ENCODE data around the gene POU2AF1. TPM values are rescaled to one million over a fixed set of nuclear protein-coding genes. Genes with fewer than 3 reads are reported as not detected.

POU2AF1 gene
- total RNA-seq, 1 donor from 2014 or later = 2.5 TPM

GRCh38 chr11:111350811-111351210, 28.3 kb downstream of the POU2AF1 start:
- no peaks in the 10 kb centered on the region for H3K9me3 ChIP-seq
- ATAC-seq = no peak
- DNase-seq = no peak
- no peaks in the 10 kb centered on the region for H3K4me1 ChIP-seq
- TF ChIP-seq, protein P1, sequence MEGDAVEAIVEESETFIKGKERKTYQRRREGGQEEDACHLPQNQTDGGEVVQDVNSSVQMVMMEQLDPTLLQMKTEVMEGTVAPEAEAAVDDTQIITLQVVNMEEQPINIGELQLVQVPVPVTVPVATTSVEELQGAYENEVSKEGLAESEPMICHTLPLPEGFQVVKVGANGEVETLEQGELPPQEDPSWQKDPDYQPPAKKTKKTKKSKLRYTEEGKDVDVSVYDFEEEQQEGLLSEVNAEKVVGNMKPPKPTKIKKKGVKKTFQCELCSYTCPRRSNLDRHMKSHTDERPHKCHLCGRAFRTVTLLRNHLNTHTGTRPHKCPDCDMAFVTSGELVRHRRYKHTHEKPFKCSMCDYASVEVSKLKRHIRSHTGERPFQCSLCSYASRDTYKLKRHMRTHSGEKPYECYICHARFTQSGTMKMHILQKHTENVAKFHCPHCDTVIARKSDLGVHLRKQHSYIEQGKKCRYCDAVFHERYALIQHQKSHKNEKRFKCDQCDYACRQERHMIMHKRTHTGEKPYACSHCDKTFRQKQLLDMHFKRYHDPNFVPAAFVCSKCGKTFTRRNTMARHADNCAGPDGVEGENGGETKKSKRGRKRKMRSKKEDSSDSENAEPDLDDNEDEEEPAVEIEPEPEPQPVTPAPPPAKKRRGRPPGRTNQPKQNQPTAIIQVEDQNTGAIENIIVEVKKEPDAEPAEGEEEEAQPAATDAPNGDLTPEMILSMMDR (IDR thresholded peaks at IDR 0.05) = no peak
- H3K36me3 ChIP-seq = no peaks in the 10 kb centered on the region
- H3K27me3 ChIP-seq = no peaks in the 10 kb centered on the region
- no peak overlapping the region for H3K27ac ChIP-seq
- intact Hi-C loops (cut with DNase I) = no loop called here
- no peak overlapping the region for H3K4me3 ChIP-seq

- intact Hi-C loops (cut with DNase I) = no loop called here
- TF ChIP-seq, protein P1 (IDR thresholded peaks at IDR 0.05) = no peak
Observed at GRCh38 chr11:111349191-111349695, 29.8 kb downstream of the POU2AF1 start.

DNA sequence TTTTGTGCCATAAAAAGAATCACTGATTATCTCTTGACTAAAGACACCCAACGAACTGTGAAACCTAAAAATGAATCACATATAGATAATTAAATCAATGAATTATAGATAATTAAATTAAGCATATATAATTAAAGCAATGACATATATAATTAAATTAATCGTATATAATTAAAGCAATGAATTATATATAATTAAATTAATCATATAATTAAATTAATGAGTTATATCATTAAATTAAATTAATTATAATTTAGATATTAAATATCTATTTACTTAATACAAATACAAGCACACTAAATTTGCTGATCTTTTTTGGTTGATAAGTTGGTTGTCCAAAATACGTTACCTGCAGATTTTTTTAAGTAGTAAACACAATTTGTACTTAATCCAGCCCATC, 30.9 kb downstream of the POU2AF1 start:
- Histone ChIP-seq H3K27ac (no peak overlapping the region), H3K4me3 (no peak overlapping the region), H3K9me3 (no peaks in the 10 kb centered on the region), H3K4me1 (no peaks in the 10 kb centered on the region), H3K27me3 (no peaks in the 10 kb centered on the region), H3K36me3 (no peaks in the 10 kb centered on the region)
- intact Hi-C loops (cut with DNase I) = no loop called here
- TF ChIP-seq, protein P1 (IDR thresholded peaks at IDR 0.05) = no peak
- DNase-seq (no peak), ATAC-seq (no peak)

More at GRCh38 chr11:111349191-111349695, 29.8 kb downstream of the POU2AF1 start:
- Histone ChIP-seq H3K27me3 (no peaks in the 10 kb centered on the region), H3K4me3 (no peak overlapping the region), H3K36me3 (no peaks in the 10 kb centered on the region), H3K4me1 (no peaks in the 10 kb centered on the region), H3K9me3 (no peaks in the 10 kb centered on the region), H3K27ac (no peak overlapping the region)
- ATAC-seq = no peak
- no peak for DNase-seq

DNA sequence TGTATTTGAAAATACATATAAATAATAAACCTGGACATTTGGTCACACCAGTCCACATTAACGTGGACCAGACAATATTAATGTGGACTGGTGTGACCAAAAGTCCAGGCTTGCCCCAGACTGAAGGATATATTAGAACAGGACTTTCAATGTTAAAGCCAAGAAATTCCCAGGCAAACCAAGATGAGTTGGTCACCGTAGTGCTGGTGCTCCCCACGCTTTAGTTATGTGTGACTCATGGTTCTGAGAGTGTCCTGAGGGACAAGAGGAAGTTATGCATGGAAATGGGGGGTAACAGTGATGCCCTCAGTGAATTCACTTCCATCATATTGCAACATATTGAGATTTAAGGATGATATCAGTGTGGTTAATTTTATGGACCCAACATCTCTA, 31.4 kb downstream of the POU2AF1 start:
- DNase-seq (no peak), ATAC-seq (no peak)
- Histone ChIP-seq H3K27ac (no peak overlapping the region), H3K9me3 (no peaks in the 10 kb centered on the region), H3K27me3 (no peaks in the 10 kb centered on the region), H3K4me1 (no peaks in the 10 kb centered on the region), H3K36me3 (no peaks in the 10 kb centered on the region), H3K4me3 (no peak overlapping the region)
- intact Hi-C loops (cut with DNase I) = no loop called here
- TF ChIP-seq, protein P1 (IDR thresholded peaks at IDR 0.05) = no peak

- ATAC-seq = no peak
- H3K4me1 ChIP-seq = no peaks in the 10 kb centered on the region
- H3K9me3 ChIP-seq = no peaks in the 10 kb centered on the region
- H3K27me3 ChIP-seq = no peaks in the 10 kb centered on the region
- DNase-seq = no peak
- H3K4me3 ChIP-seq = no peak overlapping the region
- TF ChIP-seq, protein P1 (IDR thresholded peaks at IDR 0.05) = no peak
- H3K36me3 ChIP-seq = no peaks in the 10 kb centered on the region
- intact Hi-C loops (cut with DNase I) = no loop called here
- no peak overlapping the region for H3K27ac ChIP-seq
Observed at GRCh38 chr11:111347002-111347722, 31.9 kb downstream of the POU2AF1 start.
